ENCODE results near the gene ASTL. TPM values are rescaled to one million over a fixed set of nuclear protein-coding genes. Genes with fewer than 3 reads are reported as not detected.

The ASTL gene
- total and polyA plus RNA-seq, 2 donors (not counting 3 experiments of a cell fraction or from before 2014, with no cell fraction given): not detected

DNA sequence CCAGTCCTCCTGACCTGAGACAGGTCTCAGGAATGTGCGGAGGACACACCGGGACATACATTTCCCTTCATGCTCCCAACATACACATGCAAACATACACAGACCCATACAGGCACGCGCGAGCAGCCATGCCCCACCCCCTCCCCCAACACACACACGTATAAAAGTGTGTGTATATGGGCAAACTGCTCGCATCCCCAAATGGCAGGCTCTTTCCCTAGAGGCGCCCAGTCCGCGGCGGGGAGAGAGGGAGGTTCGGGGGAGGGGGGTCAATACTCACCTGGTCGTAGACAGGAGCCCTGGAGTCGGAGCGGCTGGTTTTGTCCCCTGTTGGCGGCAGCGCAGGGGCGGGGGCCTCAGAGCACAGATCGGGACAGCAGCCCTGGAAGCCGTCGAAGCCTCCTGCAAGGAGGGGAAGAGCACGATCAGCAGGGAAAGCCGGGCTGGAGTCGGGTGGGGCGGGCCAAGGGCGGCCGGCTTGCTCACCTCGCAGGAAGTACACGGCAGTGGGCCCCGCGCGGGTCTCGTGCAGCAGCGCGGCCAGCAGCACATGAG is 6.3 kb upstream of the ASTL start:
- H2AFZ ChIP-seq (ENCODE audit: low read depth, low read length): peak overlapping the region; percentile 83
- H3K27ac ChIP-seq (ENCODE audit: insufficient read depth, low read depth, low read length): no peak overlapping the region
- FAIRE-seq (no peak), DNase-seq (ENCODE audit: low read depth, low spot score) (no peak)
- no peaks in the 10 kb centered on the region for H3K79me2 ChIP-seq (ENCODE audit: control insufficient read depth, insufficient read depth, low read length)
- intact Hi-C loops (cut with micrococcal nuclease): no loop called here
- H3K9me3 ChIP-seq (replicated peaks; ENCODE audit: control insufficient read depth, insufficient read depth, low read length): no peaks in the 10 kb centered on the region
- dilution Hi-C loops (cut with MboI; ENCODE audit: extremely low pct_ligation_motif_present, low sequenced_read_pairs): no loop called here
- peak overlapping the region; percentile 43 for H3K4me2 ChIP-seq (ENCODE audit: insufficient read depth, low read length)
- no peaks in the 10 kb centered on the region for H3K4me1 ChIP-seq (ENCODE audit: control insufficient read depth, extremely low read depth, insufficient read depth, low read length)
- no peaks in the 10 kb centered on the region for H3K27me3 ChIP-seq (ENCODE audit: control insufficient read depth in 2 of 2, insufficient read depth in 2 of 2, low read length in 2 of 2)
- ChIA-PET CTCF (interaction anchor here (1.0 kb wide), 1 partner anchor 30 kb away, joined by 5 read pairs; no protein-coding TSS in a partner anchor), POLR2A (no interaction called here)
- H3K9ac ChIP-seq (replicated peaks; ENCODE audit: extremely low read depth, insufficient read depth, low read length): no peak overlapping the region
- TF ChIP-seq GATA2 (IDR thresholded peaks at IDR 0.05; ENCODE audit: insufficient read depth, insufficient read length, low read depth, low read length) (no peak), JUN (IDR thresholded peaks at IDR 0.05; ENCODE audit: borderline replicate concordance, insufficient read depth, insufficient read length, low read depth) (no peak), POLR2A (IDR thresholded peaks at IDR 0.05; ENCODE audit: low read depth, low read length) (no peak), POLR2AphosphoS5 (IDR thresholded peaks at IDR 0.05; ENCODE audit: insufficient read depth, low read depth, low read length) (no peak), EZH2 (IDR thresholded peaks at IDR 0.05; ENCODE audit: borderline replicate concordance, low read depth, low read length, severe bottlenecking) (no peak), MYC (IDR thresholded peaks at IDR 0.05; ENCODE audit: low read depth, low read length) (no peak), FOS (IDR thresholded peaks at IDR 0.05; ENCODE audit: borderline replicate concordance, insufficient read depth, low read length) (no peak)
- TF ChIP-seq, protein P1, sequence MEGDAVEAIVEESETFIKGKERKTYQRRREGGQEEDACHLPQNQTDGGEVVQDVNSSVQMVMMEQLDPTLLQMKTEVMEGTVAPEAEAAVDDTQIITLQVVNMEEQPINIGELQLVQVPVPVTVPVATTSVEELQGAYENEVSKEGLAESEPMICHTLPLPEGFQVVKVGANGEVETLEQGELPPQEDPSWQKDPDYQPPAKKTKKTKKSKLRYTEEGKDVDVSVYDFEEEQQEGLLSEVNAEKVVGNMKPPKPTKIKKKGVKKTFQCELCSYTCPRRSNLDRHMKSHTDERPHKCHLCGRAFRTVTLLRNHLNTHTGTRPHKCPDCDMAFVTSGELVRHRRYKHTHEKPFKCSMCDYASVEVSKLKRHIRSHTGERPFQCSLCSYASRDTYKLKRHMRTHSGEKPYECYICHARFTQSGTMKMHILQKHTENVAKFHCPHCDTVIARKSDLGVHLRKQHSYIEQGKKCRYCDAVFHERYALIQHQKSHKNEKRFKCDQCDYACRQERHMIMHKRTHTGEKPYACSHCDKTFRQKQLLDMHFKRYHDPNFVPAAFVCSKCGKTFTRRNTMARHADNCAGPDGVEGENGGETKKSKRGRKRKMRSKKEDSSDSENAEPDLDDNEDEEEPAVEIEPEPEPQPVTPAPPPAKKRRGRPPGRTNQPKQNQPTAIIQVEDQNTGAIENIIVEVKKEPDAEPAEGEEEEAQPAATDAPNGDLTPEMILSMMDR (IDR thresholded peaks at IDR 0.05; ENCODE audit: extremely low read depth in 1 of 2, insufficient read depth in 1 of 2, low read depth in 1 of 2, low read length in 2 of 2): no peak
- TF ChIP-seq, protein P2, sequence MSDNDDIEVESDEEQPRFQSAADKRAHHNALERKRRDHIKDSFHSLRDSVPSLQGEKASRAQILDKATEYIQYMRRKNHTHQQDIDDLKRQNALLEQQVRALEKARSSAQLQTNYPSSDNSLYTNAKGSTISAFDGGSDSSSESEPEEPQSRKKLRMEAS (IDR thresholded peaks at IDR 0.05; ENCODE audit: insufficient read depth, insufficient read length): no peak
- H3K36me3 ChIP-seq (ENCODE audit: control insufficient read depth in 2 of 2, extremely low read depth in 1 of 2, insufficient read depth in 2 of 2, low read length in 2 of 2): no peaks in the 10 kb centered on the region
- no TSS peak for BruUV-seq (replicated peaks)
- no peaks in the 10 kb centered on the region for H3K9me1 ChIP-seq (replicated peaks; ENCODE audit: control insufficient read depth, extremely low read depth, insufficient read depth, low read length)
- H4K20me1 ChIP-seq (replicated peaks; ENCODE audit: control insufficient read depth, extremely low read depth, insufficient read depth, low read length): no peaks in the 10 kb centered on the region
- peak overlapping the region in 1 of 3 experiments; percentile 39 for H3K4me3 ChIP-seq (replicated peaks in 1 of 3; ENCODE audit: insufficient read depth in 1 of 3, low read depth in 1 of 3, low read length in 3 of 3)

Data from endothelial cell of umbilical vein (primary cell).